Astrocyte of the cerebellum (primary cell): ENCODE data around the gene CCT4.
"Not testable (repeated sequence)": the region's sequence is repeated elsewhere in the genome, so short reads cannot be mapped to it uniquely, and the experiment has no call there.

ENCODE experiments used
- DNase-seq: peaks from one replicate; pipeline ENCODE4 v3.0.0-alpha.2; 2011; ENCODE audit warnings: low read depth
- H3K4me3 ChIP-seq: 2 replicates; pipeline ENCODE4 v1.5.1; 2011; ENCODE audit warnings: mild to moderate bottlenecking, low read depth, low read length, moderate library complexity
- CTCF ChIP-seq: IDR thresholded peaks from 2 replicates; pipeline ENCODE4 v1.5.1; 2012; ENCODE audit warnings: low read length, low read depth, moderate library complexity, mild to moderate bottlenecking; ENCODE audit errors: missing control alignments
- in situ Hi-C: cut with HindIII; loops from 2 replicates; pipeline ENCODE4 v1.10.0; 2017; ENCODE audit warnings: low sequenced_read_pairs

The CCT4 gene

GRCh38 chr2:61924895-61925663, 36.6 kb upstream of the CCT4 start:
- in situ Hi-C loops, result no loop called here
- DNase-seq, result no peak
- no peak overlapping the region for H3K4me3 ChIP-seq
- no peak for TF ChIP-seq CTCF

GRCh38 chr2:61922714-61923113, 34.3 kb upstream of the CCT4 start:
- DNase-seq, result no peak
- H3K4me3 ChIP-seq, result no peak overlapping the region
- TF ChIP-seq CTCF, result no peak
- in situ Hi-C loops, result no loop called here

- no peak for DNase-seq
- in situ Hi-C loops, result no loop called here
- H3K4me3 ChIP-seq, result no peak overlapping the region
- no peak for TF ChIP-seq CTCF
These were observed 32.1 kb upstream of the CCT4 start for GRCh38 chr2:61920548-61920947.

GRCh38 chr2:61914794-61915193, 26.3 kb upstream of the CCT4 start:
- DNase-seq, in situ Hi-C loops, H3K4me3 ChIP-seq: not testable (repeated sequence)

GRCh38 chr2:61911510-61911909, 23.1 kb upstream of the CCT4 start:
- no peak overlapping the region for H3K4me3 ChIP-seq
- TF ChIP-seq CTCF, result no peak
- no peak for DNase-seq
- in situ Hi-C loops, result no loop called here

GRCh38 chr2:61910603-61911002, 22.1 kb upstream of the CCT4 start:
- H3K4me3 ChIP-seq, result no peak overlapping the region
- no peak for TF ChIP-seq CTCF
- DNase-seq, result no peak
- in situ Hi-C loops, result no loop called here

GRCh38 chr2:61909116-61909515, 20.7 kb upstream of the CCT4 start:
- no peak for DNase-seq
- in situ Hi-C loops, result no loop called here
- TF ChIP-seq CTCF, result no peak
- no peak overlapping the region for H3K4me3 ChIP-seq
